Smooth muscle cell of the umbilical artery (primary cell): Measurements from ENCODE around the gene KCTD10. TPM values are rescaled to one million over a fixed set of nuclear protein-coding genes. Genes with fewer than 3 reads are reported as not detected.

ENCODE experiments used
- total RNA-seq: library from RNA; depleted of rRNA; stranded (reverse); fragments of >200 nt; gene quantifications from 2 replicates; pipeline ENCODE4 v1.2.3, GENCODE V29; 2014

Gene KCTD10, protein sequence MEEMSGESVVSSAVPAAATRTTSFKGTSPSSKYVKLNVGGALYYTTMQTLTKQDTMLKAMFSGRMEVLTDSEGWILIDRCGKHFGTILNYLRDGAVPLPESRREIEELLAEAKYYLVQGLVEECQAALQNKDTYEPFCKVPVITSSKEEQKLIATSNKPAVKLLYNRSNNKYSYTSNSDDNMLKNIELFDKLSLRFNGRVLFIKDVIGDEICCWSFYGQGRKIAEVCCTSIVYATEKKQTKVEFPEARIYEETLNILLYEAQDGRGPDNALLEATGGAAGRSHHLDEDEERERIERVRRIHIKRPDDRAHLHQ
- 72.5 and 82.8 TPM in 2 replicates for total RNA-seq

DNA sequence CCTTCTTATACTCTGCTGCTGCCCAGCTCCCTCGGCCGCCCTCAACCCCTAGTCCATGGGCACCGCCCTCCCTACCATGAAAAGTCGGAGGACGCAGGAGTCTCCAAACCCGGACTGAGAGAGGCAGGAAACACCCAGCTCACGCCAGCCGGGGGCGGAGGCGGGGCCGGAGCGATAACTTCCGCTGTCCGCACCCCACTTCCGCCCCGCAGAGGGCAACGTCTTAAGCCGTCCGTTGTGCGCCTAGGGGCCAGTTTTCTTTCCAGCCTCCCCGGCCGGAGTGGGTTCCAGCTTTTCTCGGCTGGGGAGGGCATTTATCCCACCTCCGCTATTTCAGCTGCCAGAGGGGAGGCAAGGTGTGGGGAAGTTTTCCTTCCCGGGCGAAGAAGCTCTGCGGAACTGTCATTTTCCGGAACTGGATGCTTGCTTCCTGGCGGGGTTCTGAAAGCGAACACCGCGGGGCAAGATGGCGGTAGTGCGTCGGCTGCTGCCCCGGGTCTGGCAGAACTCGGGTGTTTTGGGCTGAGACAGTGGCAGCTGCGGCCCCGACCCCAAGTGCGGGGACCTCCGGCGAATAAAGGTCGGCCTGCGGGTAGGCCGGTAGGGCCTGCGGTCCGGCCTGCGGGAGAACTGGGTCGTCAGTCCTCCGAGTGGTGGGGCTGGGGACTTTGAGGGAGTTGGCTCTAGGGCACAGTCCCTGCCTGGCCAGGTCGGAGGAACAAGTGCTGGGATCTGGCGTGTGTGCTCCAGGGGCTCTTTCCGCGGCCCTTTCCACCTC lies at the start of gene KCTD10, which contains the start of gene UBE3B:
TSS of gene KCTD10 (minus strand) at position 116 of the 778 bp plus-strand sequence. CDS start at position 78, 38 bp downstream.
TSS of gene UBE3B (plus strand) at position 450 of the 778 bp plus-strand sequence. CDS start 5,918 bp downstream, outside the sequence.

Other genes with a start within 250 kb of the KCTD10 start
- gene FOXN4, start 168.0 kb downstream of the KCTD10 start, total RNA-seq: not detected in 2 replicates
- gene MYO1H, start 129.4 kb downstream of the KCTD10 start, total RNA-seq: not detected in 2 replicates
- 53.4 and 83.6 TPM in 2 replicates for gene UBE3B, start 334 bp upstream of the KCTD10 start, total RNA-seq
- gene MMAB, start 96.2 kb upstream of the KCTD10 start, total RNA-seq: 21.0 and 33.3 TPM in 2 replicates
- gene MVK, start 96.5 kb upstream of the KCTD10 start, total RNA-seq: 17.5 and 27.1 TPM in 2 replicates
- gene FAM222A, start 236.5 kb upstream of the KCTD10 start, total RNA-seq: 0.30 and 0.42 TPM in 2 replicates